ENCODE data around the gene HOXA13. TPM values are rescaled to one million over a fixed set of nuclear protein-coding genes. Genes with fewer than 3 reads are reported as not detected.

Gene HOXA13
- total RNA-seq, 1 donor from 2014 or later = not detected

DNA sequence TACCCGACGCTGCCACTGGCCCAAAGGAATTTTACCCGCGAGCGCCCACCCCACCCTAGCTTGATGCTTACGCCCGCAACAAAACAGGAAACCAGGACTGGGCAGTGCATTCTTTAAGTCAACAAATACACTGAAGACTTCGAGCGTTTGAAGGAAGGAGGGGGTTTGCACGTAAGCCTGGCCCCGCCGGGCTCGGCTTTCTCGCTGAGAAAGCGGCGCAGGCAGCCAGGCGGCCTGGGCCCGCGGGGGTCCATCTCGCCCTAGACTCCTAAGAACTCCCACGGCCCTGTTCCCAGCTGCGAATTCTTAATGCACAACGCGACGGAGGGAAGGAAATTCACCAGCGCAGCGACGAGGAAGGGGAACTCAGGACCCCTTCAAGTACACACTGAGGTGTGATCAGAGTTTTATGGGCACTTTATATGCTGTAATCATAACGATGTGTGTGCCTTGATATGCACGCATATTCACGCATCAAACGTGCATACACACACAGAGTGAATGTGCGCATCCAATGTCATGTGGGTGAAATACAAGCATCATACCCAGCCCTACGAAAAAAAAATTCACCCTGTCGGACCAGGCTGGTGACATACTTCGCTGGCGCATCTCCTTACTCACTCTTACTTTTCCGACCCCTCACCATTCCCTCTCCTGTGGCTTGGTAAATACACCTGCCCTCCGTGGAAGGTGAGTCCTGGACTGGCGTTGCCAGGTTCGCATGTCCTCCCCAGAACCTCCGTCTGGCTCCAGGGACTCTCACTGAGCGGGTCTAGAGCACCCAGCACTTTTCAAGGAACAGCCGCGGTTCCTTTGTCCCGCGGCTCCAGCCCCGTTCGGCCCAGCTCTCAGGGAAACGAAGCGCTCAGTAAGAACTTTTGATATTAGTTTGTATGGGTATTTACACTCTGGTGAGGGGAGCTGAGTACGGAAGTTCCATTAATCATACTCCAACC is 5.7 kb upstream of the HOXA13 start:
- H3K9me3 Mint-ChIP-seq (ENCODE audit: unreplicated experiment) = no peaks in the 10 kb centered on the region
- H3K27me3 Mint-ChIP-seq (ENCODE audit: unreplicated experiment) = peaks cover 25% of the 10 kb centered on the region
- peak overlapping the region; percentile 70 for H3K4me3 Mint-ChIP-seq (ENCODE audit: unreplicated experiment)
- H3K27ac Mint-ChIP-seq (ENCODE audit: unreplicated experiment) = no peak overlapping the region
- no peaks in the 10 kb centered on the region for H3K36me3 Mint-ChIP-seq (ENCODE audit: low read depth, unreplicated experiment)
- TF ChIP-seq, protein P1, sequence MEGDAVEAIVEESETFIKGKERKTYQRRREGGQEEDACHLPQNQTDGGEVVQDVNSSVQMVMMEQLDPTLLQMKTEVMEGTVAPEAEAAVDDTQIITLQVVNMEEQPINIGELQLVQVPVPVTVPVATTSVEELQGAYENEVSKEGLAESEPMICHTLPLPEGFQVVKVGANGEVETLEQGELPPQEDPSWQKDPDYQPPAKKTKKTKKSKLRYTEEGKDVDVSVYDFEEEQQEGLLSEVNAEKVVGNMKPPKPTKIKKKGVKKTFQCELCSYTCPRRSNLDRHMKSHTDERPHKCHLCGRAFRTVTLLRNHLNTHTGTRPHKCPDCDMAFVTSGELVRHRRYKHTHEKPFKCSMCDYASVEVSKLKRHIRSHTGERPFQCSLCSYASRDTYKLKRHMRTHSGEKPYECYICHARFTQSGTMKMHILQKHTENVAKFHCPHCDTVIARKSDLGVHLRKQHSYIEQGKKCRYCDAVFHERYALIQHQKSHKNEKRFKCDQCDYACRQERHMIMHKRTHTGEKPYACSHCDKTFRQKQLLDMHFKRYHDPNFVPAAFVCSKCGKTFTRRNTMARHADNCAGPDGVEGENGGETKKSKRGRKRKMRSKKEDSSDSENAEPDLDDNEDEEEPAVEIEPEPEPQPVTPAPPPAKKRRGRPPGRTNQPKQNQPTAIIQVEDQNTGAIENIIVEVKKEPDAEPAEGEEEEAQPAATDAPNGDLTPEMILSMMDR (IDR thresholded peaks at IDR 0.05; ENCODE audit: unreplicated experiment) = no peak
- no peak for DNase-seq (ENCODE audit: low spot score)
- H3K4me1 Mint-ChIP-seq (ENCODE audit: unreplicated experiment) = peaks cover 28% of the 10 kb centered on the region

DNA sequence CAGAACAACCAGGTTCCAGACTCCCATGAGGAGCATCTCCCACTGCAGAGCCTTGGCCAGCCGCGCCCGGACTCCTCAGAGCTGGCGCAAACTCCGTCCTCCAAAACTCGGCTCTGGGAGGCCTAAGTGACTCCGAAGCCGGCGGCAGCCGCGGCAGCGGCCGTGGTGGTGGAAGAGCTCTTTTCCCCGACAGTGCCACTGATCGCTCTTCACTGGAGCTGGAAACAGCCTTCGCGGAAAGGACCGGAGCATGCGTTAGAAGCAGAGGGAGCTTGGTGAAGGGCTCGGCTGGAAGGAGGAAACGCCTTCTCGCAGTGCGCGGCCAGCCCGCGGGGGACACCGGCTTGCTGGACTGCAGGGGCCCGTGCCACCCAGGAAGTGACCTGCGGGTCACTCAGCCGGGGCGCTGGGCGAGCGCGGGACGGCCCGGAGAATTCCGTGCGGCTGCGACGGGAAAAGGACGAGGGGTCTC is 5.0 kb upstream of the HOXA13 start:
- Mint-ChIP-seq H3K4me3 (ENCODE audit: unreplicated experiment) (no peak overlapping the region), H3K4me1 (ENCODE audit: unreplicated experiment) (peaks cover 32% of the 10 kb centered on the region)
- TF ChIP-seq, protein P1 (IDR thresholded peaks at IDR 0.05; ENCODE audit: unreplicated experiment) = no peak

DNA sequence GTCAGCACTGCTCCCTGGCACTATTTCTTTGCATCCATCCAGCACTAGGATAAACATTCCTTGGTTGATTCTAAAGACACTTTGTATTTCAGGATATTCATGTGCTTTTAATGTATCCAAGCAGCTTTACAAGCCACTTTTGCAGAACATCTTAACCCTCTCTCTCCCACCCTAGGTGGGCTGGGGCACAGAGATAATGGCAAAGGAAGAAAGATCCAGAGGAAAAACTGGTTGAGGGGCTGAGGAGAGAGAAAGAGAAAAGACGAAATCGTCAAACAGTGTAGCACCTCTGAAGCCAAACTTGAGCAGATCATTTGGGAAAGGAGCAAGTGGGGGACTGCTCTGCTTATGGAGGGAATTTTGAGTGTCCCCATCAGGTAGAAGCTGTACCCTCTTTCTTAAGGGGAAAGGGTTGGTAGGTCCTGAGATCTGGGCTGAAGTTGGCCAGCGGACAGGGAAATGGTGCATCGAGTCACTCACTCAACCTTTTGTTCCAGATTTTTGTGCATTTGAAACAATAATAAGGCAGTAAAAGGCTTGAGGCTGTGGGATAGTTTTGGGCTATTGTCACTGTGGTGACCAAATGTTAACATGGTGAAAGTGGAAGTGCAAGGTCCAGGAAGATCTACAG is 4.2 kb upstream of the HOXA13 start:
- peaks cover 20% of the 10 kb centered on the region for H3K27me3 Mint-ChIP-seq (ENCODE audit: unreplicated experiment)
- peak overlapping the region; percentile 21 for H3K4me3 Mint-ChIP-seq (ENCODE audit: unreplicated experiment)
- H3K27ac Mint-ChIP-seq (ENCODE audit: unreplicated experiment) = no peak overlapping the region
- TF ChIP-seq, protein P1 (IDR thresholded peaks at IDR 0.05; ENCODE audit: unreplicated experiment) = no peak
- no peaks in the 10 kb centered on the region for H3K9me3 Mint-ChIP-seq (ENCODE audit: unreplicated experiment)
- no peaks in the 10 kb centered on the region for H3K36me3 Mint-ChIP-seq (ENCODE audit: low read depth, unreplicated experiment)
- DNase-seq (ENCODE audit: low spot score) = no peak
- H3K4me1 Mint-ChIP-seq (ENCODE audit: unreplicated experiment) = peaks cover 32% of the 10 kb centered on the region

More for the DNA sequence above, 5.0 kb upstream of the HOXA13 start:
- H3K27ac Mint-ChIP-seq (ENCODE audit: unreplicated experiment) = no peak overlapping the region
- H3K36me3 Mint-ChIP-seq (ENCODE audit: low read depth, unreplicated experiment) = no peaks in the 10 kb centered on the region
- peaks cover 24% of the 10 kb centered on the region for H3K27me3 Mint-ChIP-seq (ENCODE audit: unreplicated experiment)
- no peaks in the 10 kb centered on the region for H3K9me3 Mint-ChIP-seq (ENCODE audit: unreplicated experiment)
- no peak for DNase-seq (ENCODE audit: low spot score)

DNA sequence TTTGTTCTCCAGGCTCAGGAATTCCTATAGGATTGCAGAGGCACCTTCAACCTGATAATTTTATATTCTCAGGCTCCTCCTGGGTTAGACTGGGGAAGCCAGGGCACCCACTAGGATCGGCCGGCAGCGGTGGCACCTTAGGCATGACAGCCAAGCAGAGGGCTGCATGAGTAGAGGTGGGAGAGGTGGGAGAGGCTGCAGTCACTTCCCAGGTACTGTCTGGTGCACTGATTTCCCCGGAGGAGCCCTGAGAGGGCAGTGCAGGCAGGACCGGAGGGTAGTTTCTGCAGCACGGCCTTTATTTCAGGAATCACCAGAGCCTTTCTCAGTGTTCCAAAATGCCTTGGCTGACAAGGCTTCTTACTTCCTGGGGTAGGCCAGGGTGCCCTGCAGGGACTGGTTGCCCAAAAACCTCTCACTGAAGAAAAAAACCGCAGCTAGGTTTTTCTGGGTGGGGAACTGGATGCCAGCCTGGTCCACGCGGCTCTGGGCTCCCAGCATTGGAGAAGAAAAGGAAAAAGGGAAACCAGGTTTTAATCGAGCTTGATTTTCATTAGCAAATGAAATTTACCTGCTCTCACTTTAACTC is 3.6 kb upstream of the HOXA13 start:
- Mint-ChIP-seq H3K4me1 (ENCODE audit: unreplicated experiment) (peaks cover 34% of the 10 kb centered on the region), H3K4me3 (ENCODE audit: unreplicated experiment) (no peak overlapping the region), H3K27ac (ENCODE audit: unreplicated experiment) (no peak overlapping the region), H3K27me3 (ENCODE audit: unreplicated experiment) (peaks cover 21% of the 10 kb centered on the region), H3K9me3 (ENCODE audit: unreplicated experiment) (no peaks in the 10 kb centered on the region), H3K36me3 (ENCODE audit: low read depth, unreplicated experiment) (no peaks in the 10 kb centered on the region)
- no peak for DNase-seq (ENCODE audit: low spot score)
- TF ChIP-seq, protein P1 (IDR thresholded peaks at IDR 0.05; ENCODE audit: unreplicated experiment) = no peak
